Vagina (tissue), 2 donors: Measurements from ENCODE around the gene WDTC1. TPM values are rescaled to one million over a fixed set of nuclear protein-coding genes. Genes with fewer than 3 reads are reported as not detected.
A peak's percentile ranks its signal among the peaks of the same experiment; 100 is the strongest.
"Not testable (repeated sequence)": the region's sequence is repeated elsewhere in the genome, so short reads cannot be mapped to it uniquely, and the experiment has no call there.

Experiments
- DNase-seq, 2 donors: peaks; one replicate each; pipeline ENCODE4 v3.0.0-alpha.2; 2017; ENCODE audit errors: extremely low spot score in 2 of 2
- H3K27ac ChIP-seq: fragments of 200-600 bp; sonication (generic); one replicate; pipeline ENCODE4 v1.5.1; 2019
- H3K27me3 ChIP-seq: fragments of 200-600 bp; sonication (generic); one replicate; pipeline ENCODE4 v1.5.1; 2019
- H3K36me3 ChIP-seq, 2 donors: fragments of 200-600 bp; sonication (generic); one replicate each; pipeline ENCODE4 v1.5.1; 2017 to 2019
- H3K4me1 ChIP-seq: fragments of 200-600 bp; sonication (generic); one replicate; pipeline ENCODE4 v1.5.1; 2019
- H3K4me3 ChIP-seq, 2 donors: fragments of 200-600 bp; sonication (generic); 1 replicate in 1 of 2; 2 replicates in 1 of 2; pipeline ENCODE4 v1.5.1; 2016 to 2019
- H3K9me3 ChIP-seq: fragments of 200-600 bp; sonication (generic); one replicate; pipeline ENCODE4 v1.5.1; 2019
- CTCF ChIP-seq, 3 experiments: fragments of 450-650 bp in 2 of 3; fragments of 200-600 bp in 1 of 3; sonication (generic) in 1 of 3; IDR thresholded peaks; one replicate each; pipeline ENCODE4 v1.5.1; 2017 to 2019; ENCODE audit warnings: antibody characterized with exemption in 3 of 3, mild to moderate bottlenecking in 2 of 3, moderate library complexity in 2 of 3
- POLR2A ChIP-seq, 2 donors: fragments of 450-650 bp; IDR thresholded peaks; one replicate each; pipeline ENCODE4 v1.6.1; 2017; ENCODE audit warnings: antibody characterized with exemption in 2 of 2, mild to moderate bottlenecking in 2 of 2, moderate library complexity in 2 of 2
- POLR2AphosphoS5 ChIP-seq, 2 donors: sonication (generic); formaldehyde crosslinking; IDR thresholded peaks; one replicate each; pipeline ENCODE4 v1.9.0; 2017; ENCODE audit warnings: antibody characterized with exemption in 2 of 2, mild to moderate bottlenecking in 2 of 2, low read depth in 1 of 2; ENCODE audit not compliant: insufficient read depth in 1 of 2
- intact Hi-C: fragments of 100-400 bp; cut with DNase I; formaldehyde crosslinking; loops from one replicate; pipeline ENCODE4 v1.15.1; 2023
- total RNA-seq: library from RNA; depleted of rRNA; stranded (reverse); fragments of >200 nt; gene quantifications from one replicate; pipeline ENCODE4 v1.2.3, GENCODE V29; 2016

Gene WDTC1
- total RNA-seq, 1 donor from 2014 or later: 28.2 TPM

GRCh38 chr1:27269276-27269675 is 34.8 kb downstream of the WDTC1 start:
- intact Hi-C loops: no loop called here
- Histone ChIP-seq H3K4me3 (no peak overlapping the region), H3K9me3 (no peaks in the 10 kb centered on the region), H3K4me1 (no peaks in the 10 kb centered on the region), H3K36me3 (peaks cover 0 to 5% of the 10 kb centered on the region in 2 donors), H3K27me3 (no peaks in the 10 kb centered on the region), H3K27ac (no peak overlapping the region)
- DNase-seq: no peak
- no peak for TF ChIP-seq CTCF (IDR thresholded peaks at IDR 0.05)
- TF ChIP-seq POLR2A (IDR thresholded peaks at IDR 0.05): no peak
- TF ChIP-seq POLR2AphosphoS5 (IDR thresholded peaks at IDR 0.05; ENCODE audit: insufficient read depth in 1 of 2, low read depth in 1 of 2): no peak

- H3K27me3 ChIP-seq: no peaks in the 10 kb centered on the region
- TF ChIP-seq CTCF (IDR thresholded peaks at IDR 0.05) (no peak), POLR2AphosphoS5 (IDR thresholded peaks at IDR 0.05; ENCODE audit: insufficient read depth in 1 of 2, low read depth in 1 of 2) (no peak), POLR2A (IDR thresholded peaks at IDR 0.05) (no peak)
- intact Hi-C loops: no loop called here
These were observed 39.8 kb downstream of the WDTC1 start for GRCh38 chr1:27274204-27274603.

GRCh38 chr1:27275696-27276095 is 41.3 kb downstream of the WDTC1 start:
- no peak overlapping the region for H3K27ac ChIP-seq
- no peaks in the 10 kb centered on the region for H3K9me3 ChIP-seq
- intact Hi-C loops: no loop called here
- H3K36me3 ChIP-seq: no peaks in the 10 kb centered on the region
- H3K4me1 ChIP-seq: no peaks in the 10 kb centered on the region
- no peak for TF ChIP-seq CTCF (IDR thresholded peaks at IDR 0.05)
- TF ChIP-seq POLR2AphosphoS5 (IDR thresholded peaks at IDR 0.05; ENCODE audit: insufficient read depth in 1 of 2, low read depth in 1 of 2): no peak
- no peak for TF ChIP-seq POLR2A (IDR thresholded peaks at IDR 0.05)
- no peaks in the 10 kb centered on the region for H3K27me3 ChIP-seq
- no peak for DNase-seq
- H3K4me3 ChIP-seq: no peak overlapping the region

More at GRCh38 chr1:27274204-27274603, 39.8 kb downstream of the WDTC1 start:
- no peak overlapping the region for H3K27ac ChIP-seq
- no peaks in the 10 kb centered on the region for H3K36me3 ChIP-seq
- no peak overlapping the region for H3K4me3 ChIP-seq
- H3K9me3 ChIP-seq: no peaks in the 10 kb centered on the region
- DNase-seq: no peak
- H3K4me1 ChIP-seq: no peaks in the 10 kb centered on the region

- Histone ChIP-seq H3K9me3 (no peaks in the 10 kb centered on the region), H3K36me3 (peaks cover 0 to 16% of the 10 kb centered on the region in 2 donors), H3K4me3 (no peak overlapping the region), H3K27ac (no peak overlapping the region), H3K27me3 (no peaks in the 10 kb centered on the region), H3K4me1 (no peaks in the 10 kb centered on the region)
- TF ChIP-seq CTCF (IDR thresholded peaks at IDR 0.05) (peak; percentile 68 to 84 (median 79)), POLR2A (IDR thresholded peaks at IDR 0.05) (no peak)
- DNase-seq: no peak
- intact Hi-C loops: loop anchor here (5.0 to 10.0 kb wide), 2 partner anchors 90 to 182 kb away; no protein-coding TSS in a partner anchor
These were observed 50.2 kb downstream of the WDTC1 start for GRCh38 chr1:27284425-27285273.

- Histone ChIP-seq H3K27ac (no peak overlapping the region), H3K9me3 (no peaks in the 10 kb centered on the region), H3K4me3 (no peak overlapping the region), H3K36me3 (peaks cover 0 to 19% of the 10 kb centered on the region in 2 donors), H3K4me1 (no peaks in the 10 kb centered on the region), H3K27me3 (no peaks in the 10 kb centered on the region)
- intact Hi-C loops: loop anchor here (10.0 kb wide), 1 partner anchor 90 kb away; no protein-coding TSS in a partner anchor
- no peak for TF ChIP-seq POLR2AphosphoS5 (IDR thresholded peaks at IDR 0.05; ENCODE audit: insufficient read depth in 1 of 2, low read depth in 1 of 2)
- no peak for TF ChIP-seq POLR2A (IDR thresholded peaks at IDR 0.05)
- no peak for TF ChIP-seq CTCF (IDR thresholded peaks at IDR 0.05)
- DNase-seq: no peak
These were observed 50.8 kb downstream of the WDTC1 start for GRCh38 chr1:27285274-27285660.

GRCh38 chr1:27285821-27286220 is 51.4 kb downstream of the WDTC1 start:
- not testable (repeated sequence) for H3K4me3 ChIP-seq, H3K9me3 ChIP-seq, H3K27me3 ChIP-seq, H3K4me1 ChIP-seq, DNase-seq, H3K27ac ChIP-seq
- peaks cover 0 to 22% of the 10 kb centered on the region in 2 donors for H3K36me3 ChIP-seq
- intact Hi-C loops: loop anchor here (10.0 kb wide), 1 partner anchor 91 kb away; no protein-coding TSS in a partner anchor

GRCh38 chr1:27289125-27289524 is 54.7 kb downstream of the WDTC1 start:
- not testable (repeated sequence) for DNase-seq

More at GRCh38 chr1:27289125-27289524, 54.7 kb downstream of the WDTC1 start:
- not testable (repeated sequence) for H3K27ac ChIP-seq, H3K4me3 ChIP-seq, H3K4me1 ChIP-seq, H3K9me3 ChIP-seq, H3K27me3 ChIP-seq
- H3K36me3 ChIP-seq: peaks cover 0 to 39% of the 10 kb centered on the region in 2 donors
- intact Hi-C loops: loop anchor here (10.0 kb wide), 1 partner anchor 94 kb away; no protein-coding TSS in a partner anchor
